ENCODE data around the gene PFKL. TPM values are rescaled to one million over a fixed set of nuclear protein-coding genes. Genes with fewer than 3 reads are reported as not detected.

PFKL gene
- total and polyA plus RNA-seq, 8 donors = 40.0 to 120 (median 55.2) TPM

DNA sequence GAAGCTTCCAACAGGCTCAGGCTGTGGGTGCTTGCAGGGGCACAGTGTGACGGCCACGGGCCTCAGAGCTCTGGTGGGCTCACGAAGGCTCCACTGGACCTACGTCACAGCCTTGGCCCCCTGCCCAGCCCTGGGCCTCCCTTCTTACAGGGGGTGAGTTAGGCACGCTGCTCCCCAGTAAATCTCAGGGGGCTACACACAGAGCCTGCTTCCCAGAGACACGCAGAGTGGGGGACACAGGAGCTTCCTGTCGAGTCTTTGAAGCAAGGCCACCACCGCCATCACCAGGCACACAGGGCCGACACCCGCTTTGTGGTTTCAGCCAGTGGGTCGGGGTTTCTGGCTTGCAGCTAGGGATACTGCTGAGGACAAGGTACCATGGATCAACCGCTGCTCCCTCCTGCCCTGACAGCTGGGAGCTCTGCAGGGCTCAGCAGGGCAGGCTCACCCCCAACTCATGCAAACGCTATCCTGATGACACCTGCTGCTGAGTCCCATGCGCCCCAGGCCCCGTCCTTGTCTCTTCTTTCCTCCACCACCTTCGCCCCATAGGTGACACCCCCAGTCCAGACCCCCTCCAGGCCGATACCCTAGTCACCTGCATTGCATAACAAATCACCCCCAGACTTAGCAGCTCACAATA, 44.8 kb downstream of the PFKL start:
- peak in 2 of 6 donors; percentile 14 to 79 for DNase-seq
- 72 to 75% methylated on average over 17 of the region's 17 CpGs for WGBS, 2 donors
- no peak for FAIRE-seq

DNA sequence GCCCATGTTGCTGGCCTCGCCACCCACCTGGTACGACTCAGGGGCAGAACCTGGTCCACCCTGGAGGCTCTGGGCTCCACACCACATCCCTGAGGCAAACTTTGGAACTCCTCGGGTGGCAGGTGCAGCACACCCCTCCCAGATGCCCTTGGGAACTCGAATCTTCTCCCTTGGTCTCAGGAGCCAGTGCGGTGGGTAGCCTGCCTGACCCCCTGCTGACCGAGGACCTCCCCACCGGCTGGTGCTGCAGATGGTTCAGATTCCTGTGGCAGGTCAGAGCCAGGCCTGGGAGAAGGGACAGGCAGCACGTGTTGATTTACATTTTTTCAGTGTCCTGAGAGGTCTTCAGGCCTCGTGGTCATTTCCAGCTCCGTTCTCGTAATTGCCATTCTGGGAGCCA, 45.6 kb downstream of the PFKL start:
- TF ChIP-seq, protein P1, sequence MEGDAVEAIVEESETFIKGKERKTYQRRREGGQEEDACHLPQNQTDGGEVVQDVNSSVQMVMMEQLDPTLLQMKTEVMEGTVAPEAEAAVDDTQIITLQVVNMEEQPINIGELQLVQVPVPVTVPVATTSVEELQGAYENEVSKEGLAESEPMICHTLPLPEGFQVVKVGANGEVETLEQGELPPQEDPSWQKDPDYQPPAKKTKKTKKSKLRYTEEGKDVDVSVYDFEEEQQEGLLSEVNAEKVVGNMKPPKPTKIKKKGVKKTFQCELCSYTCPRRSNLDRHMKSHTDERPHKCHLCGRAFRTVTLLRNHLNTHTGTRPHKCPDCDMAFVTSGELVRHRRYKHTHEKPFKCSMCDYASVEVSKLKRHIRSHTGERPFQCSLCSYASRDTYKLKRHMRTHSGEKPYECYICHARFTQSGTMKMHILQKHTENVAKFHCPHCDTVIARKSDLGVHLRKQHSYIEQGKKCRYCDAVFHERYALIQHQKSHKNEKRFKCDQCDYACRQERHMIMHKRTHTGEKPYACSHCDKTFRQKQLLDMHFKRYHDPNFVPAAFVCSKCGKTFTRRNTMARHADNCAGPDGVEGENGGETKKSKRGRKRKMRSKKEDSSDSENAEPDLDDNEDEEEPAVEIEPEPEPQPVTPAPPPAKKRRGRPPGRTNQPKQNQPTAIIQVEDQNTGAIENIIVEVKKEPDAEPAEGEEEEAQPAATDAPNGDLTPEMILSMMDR (IDR thresholded peaks at IDR 0.05) = no peak
- WGBS, 2 donors = 40 to 43% methylated on average over 11 of the region's 11 CpGs
- intact Hi-C loops (cut with DNase I) = no loop called here
- no peak overlapping the region for H3K27ac ChIP-seq
- H3K36me3 ChIP-seq = no peaks in the 10 kb centered on the region
- no peak overlapping the region for H3K4me3 ChIP-seq
- DNase-seq (no peak), ATAC-seq (no peak), FAIRE-seq (no peak)
- no peaks in the 10 kb centered on the region for H3K4me1 ChIP-seq
- H3K9me3 ChIP-seq = no peaks in the 10 kb centered on the region
- no peaks in the 10 kb centered on the region for H3K27me3 ChIP-seq

More for the DNA sequence above, 44.8 kb downstream of the PFKL start:
- H3K27ac ChIP-seq = no peak overlapping the region
- intact Hi-C loops (cut with DNase I) = no loop called here
- TF ChIP-seq, protein P1 (IDR thresholded peaks at IDR 0.05) = no peak
- no peaks in the 10 kb centered on the region for H3K27me3 ChIP-seq
- no peaks in the 10 kb centered on the region for H3K36me3 ChIP-seq
- no peaks in the 10 kb centered on the region for H3K4me1 ChIP-seq
- H3K4me3 ChIP-seq = no peak overlapping the region
- no peaks in the 10 kb centered on the region for H3K9me3 ChIP-seq
- ATAC-seq = no peak

DNA sequence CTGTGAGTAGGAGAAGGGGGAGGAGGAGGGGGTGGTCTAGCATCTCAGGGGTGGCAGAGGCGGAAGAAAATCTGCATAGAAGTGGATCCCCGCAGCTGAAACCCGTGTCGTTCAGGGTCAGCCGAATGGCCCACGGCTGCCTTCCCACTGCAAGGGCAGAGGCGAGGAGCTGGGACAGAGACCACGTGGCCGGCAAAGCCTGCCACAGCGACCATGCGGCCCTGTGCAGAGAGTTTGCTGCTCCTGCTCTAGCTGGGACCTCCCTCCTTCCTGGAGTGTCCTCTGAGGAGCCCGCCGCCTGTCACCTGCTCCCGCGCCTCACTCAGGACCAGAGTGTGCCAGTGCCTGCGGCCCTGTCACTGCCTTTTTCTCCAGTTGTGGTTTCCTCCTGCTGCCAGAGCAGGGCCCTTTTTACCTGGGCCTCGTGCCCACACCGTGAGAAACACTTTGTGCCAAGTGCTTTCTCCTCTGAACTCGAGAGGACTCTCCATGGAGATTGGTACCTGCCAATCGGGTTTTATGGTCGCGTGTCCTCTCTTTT, 48.1 kb downstream of the PFKL start:
- H3K36me3 ChIP-seq = no peaks in the 10 kb centered on the region
- no peaks in the 10 kb centered on the region for H3K9me3 ChIP-seq
- intact Hi-C loops (cut with DNase I) = no loop called here
- no peak for ATAC-seq
- DNase-seq = no peak
- TF ChIP-seq, protein P1 (IDR thresholded peaks at IDR 0.05) = no peak
- FAIRE-seq = no peak
- peaks cover 0 to 5% (median 0%) of the 10 kb centered on the region in 4 donors for H3K27me3 ChIP-seq
- no peak overlapping the region for H3K27ac ChIP-seq
- H3K4me1 ChIP-seq = no peaks in the 10 kb centered on the region
- H3K4me3 ChIP-seq = no peak overlapping the region
- WGBS, 2 donors = 40 to 44% methylated on average over 22 of the region's 22 CpGs

DNA sequence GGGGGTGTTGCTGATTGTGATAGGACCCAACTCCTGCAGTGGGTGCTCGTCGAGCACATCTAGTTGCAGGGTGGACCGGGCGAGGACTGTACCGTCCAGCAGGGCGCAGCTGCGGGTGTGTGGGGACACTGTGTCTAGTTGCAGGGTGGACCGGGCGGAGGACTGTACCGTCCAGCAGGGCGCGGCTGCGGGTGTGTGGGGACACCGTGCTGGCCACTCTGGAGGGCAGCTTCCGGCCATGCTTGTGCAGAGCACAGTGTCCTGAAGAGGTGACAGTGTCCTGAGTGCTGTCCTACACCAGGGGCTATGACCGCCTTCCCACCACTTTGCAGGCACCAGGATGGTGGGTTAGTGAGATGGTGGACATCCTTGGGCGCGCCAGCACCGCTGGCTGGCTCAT, 49.0 kb downstream of the PFKL start:
- FAIRE-seq = no peak
- Histone ChIP-seq H3K27me3 (peaks cover 0 to 5% (median 0%) of the 10 kb centered on the region in 4 donors), H3K4me1 (no peaks in the 10 kb centered on the region), H3K36me3 (no peaks in the 10 kb centered on the region), H3K27ac (no peak overlapping the region), H3K9me3 (no peaks in the 10 kb centered on the region), H3K4me3 (no peak overlapping the region)
- ATAC-seq = no peak
- 82 to 93% methylated on average over 19 of the region's 19 CpGs for WGBS, 2 donors
- TF ChIP-seq, protein P1 (IDR thresholded peaks at IDR 0.05) = no peak
- intact Hi-C loops (cut with DNase I) = no loop called here
- no peak for DNase-seq

DNA sequence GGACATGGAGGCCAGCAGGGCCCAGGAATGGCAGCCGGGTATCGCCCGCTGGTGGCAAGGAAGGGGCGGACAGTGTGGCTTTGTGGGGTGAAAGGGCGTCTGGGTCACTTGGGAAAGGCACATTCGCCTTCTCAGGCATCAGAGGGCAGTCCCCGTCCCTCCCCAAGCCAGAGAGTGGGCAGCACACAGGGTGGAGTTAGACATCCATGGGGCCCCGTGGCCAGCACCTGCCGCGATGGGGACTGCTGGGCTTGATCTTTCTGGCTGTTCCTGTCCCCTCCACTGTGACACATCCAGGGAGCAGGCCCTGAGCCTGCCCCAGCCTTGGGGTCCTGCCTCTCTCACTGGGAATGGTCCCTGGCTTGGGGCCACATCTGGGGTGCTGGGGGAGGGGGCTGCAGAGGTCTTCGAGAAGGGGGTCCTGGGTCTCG, 49.6 kb downstream of the PFKL start:
- Histone ChIP-seq H3K4me1 (no peaks in the 10 kb centered on the region), H3K27ac (no peak overlapping the region), H3K36me3 (no peaks in the 10 kb centered on the region), H3K4me3 (no peak overlapping the region), H3K9me3 (no peaks in the 10 kb centered on the region), H3K27me3 (peaks cover 0 to 5% (median 0%) of the 10 kb centered on the region in 4 donors)
- TF ChIP-seq, protein P1 (IDR thresholded peaks at IDR 0.05) = no peak
- WGBS, 2 donors = 54 to 56% methylated on average over 12 of the region's 12 CpGs
- no peak for ATAC-seq
- no peak for DNase-seq
- intact Hi-C loops (cut with DNase I) = no loop called here
- no peak for FAIRE-seq
